ENCODE data around the gene KCNAB1.
A peak's percentile ranks its signal among the peaks of the same experiment; 100 is the strongest.

The KCNAB1 gene

GRCh38 chr3:156575641-156576040 lies 455.3 kb downstream of the KCNAB1 start:
- Histone ChIP-seq H3K36me3 (ENCODE audit: insufficient read depth, low read length) (no peaks in the 10 kb centered on the region), H3K4me3 (ENCODE audit: low read length, poor library complexity, severe bottlenecking) (no peak overlapping the region), H3K9me3 (ENCODE audit: insufficient read depth, low read depth, low read length) (no peaks in the 10 kb centered on the region), H3K79me2 (ENCODE audit: insufficient read depth, low read length) (no peaks in the 10 kb centered on the region), H3K4me2 (ENCODE audit: low read depth, low read length, poor library complexity, severe bottlenecking) (no peak overlapping the region), H3K9ac (ENCODE audit: low read depth, low read length, poor library complexity, severe bottlenecking) (no peak overlapping the region), H3K9me2 (replicated peaks; ENCODE audit: low read depth, low read length) (no peaks in the 10 kb centered on the region), H2AFZ (ENCODE audit: low read length) (no peak overlapping the region), H3K27me3 (ENCODE audit: insufficient read depth, low read length, poor library complexity, severe bottlenecking) (no peaks in the 10 kb centered on the region), H3F3A (ENCODE audit: low read depth) (no peaks in the 10 kb centered on the region), H4K20me1 (ENCODE audit: insufficient read depth, low read length, poor library complexity, severe bottlenecking) (no peaks in the 10 kb centered on the region), H3K4me1 (ENCODE audit: insufficient read depth, low read length, poor library complexity, severe bottlenecking) (no peaks in the 10 kb centered on the region)
- TF ChIP-seq CTCF (conservative IDR thresholded peaks at IDR 0.05; ENCODE audit: low read length), result no peak
- no peak for TF ChIP-seq EZH2phosphoT487 (IDR thresholded peaks at IDR 0.05; ENCODE audit: borderline replicate concordance)

GRCh38 chr3:156576051-156576450 lies 455.7 kb downstream of the KCNAB1 start:
- Histone ChIP-seq H3K4me1 (ENCODE audit: insufficient read depth, low read length, poor library complexity, severe bottlenecking) (no peaks in the 10 kb centered on the region), H4K20me1 (ENCODE audit: insufficient read depth, low read length, poor library complexity, severe bottlenecking) (no peaks in the 10 kb centered on the region), H3K4me3 (ENCODE audit: low read length, poor library complexity, severe bottlenecking) (no peak overlapping the region), H2AFZ (ENCODE audit: low read length) (no peak overlapping the region), H3K27me3 (ENCODE audit: insufficient read depth, low read length, poor library complexity, severe bottlenecking) (no peaks in the 10 kb centered on the region), H3K9ac (ENCODE audit: low read depth, low read length, poor library complexity, severe bottlenecking) (no peak overlapping the region), H3K9me2 (replicated peaks; ENCODE audit: low read depth, low read length) (no peaks in the 10 kb centered on the region), H3F3A (ENCODE audit: low read depth) (no peaks in the 10 kb centered on the region), H3K79me2 (ENCODE audit: insufficient read depth, low read length) (no peaks in the 10 kb centered on the region), H3K9me3 (ENCODE audit: insufficient read depth, low read depth, low read length) (no peaks in the 10 kb centered on the region), H3K36me3 (ENCODE audit: insufficient read depth, low read length) (no peaks in the 10 kb centered on the region), H3K4me2 (ENCODE audit: low read depth, low read length, poor library complexity, severe bottlenecking) (no peak overlapping the region)
- no peak for TF ChIP-seq EZH2phosphoT487 (IDR thresholded peaks at IDR 0.05; ENCODE audit: borderline replicate concordance)
- TF ChIP-seq CTCF (conservative IDR thresholded peaks at IDR 0.05; ENCODE audit: low read length), result no peak

- H3K9ac ChIP-seq (ENCODE audit: low read depth, low read length, poor library complexity, severe bottlenecking), result no peak overlapping the region
- TF ChIP-seq CTCF (conservative IDR thresholded peaks at IDR 0.05; ENCODE audit: low read length), result no peak; the same call in 1 of the 2 replicates
- TF ChIP-seq EZH2phosphoT487 (IDR thresholded peaks at IDR 0.05; ENCODE audit: borderline replicate concordance), result no peak
Observed at GRCh38 chr3:156576651-156577348, 456.4 kb downstream of the KCNAB1 start.

More at GRCh38 chr3:156576651-156577348, 456.4 kb downstream of the KCNAB1 start:
- no peak overlapping the region for H3K4me3 ChIP-seq (ENCODE audit: low read length, poor library complexity, severe bottlenecking)
- H3K79me2 ChIP-seq (ENCODE audit: insufficient read depth, low read length), result no peaks in the 10 kb centered on the region
- no peaks in the 10 kb centered on the region for H3K9me3 ChIP-seq (ENCODE audit: insufficient read depth, low read depth, low read length)
- no peaks in the 10 kb centered on the region for H4K20me1 ChIP-seq (ENCODE audit: insufficient read depth, low read length, poor library complexity, severe bottlenecking)
- no peak overlapping the region for H3K4me2 ChIP-seq (ENCODE audit: low read depth, low read length, poor library complexity, severe bottlenecking)
- H3K9me2 ChIP-seq (replicated peaks; ENCODE audit: low read depth, low read length), result no peaks in the 10 kb centered on the region
- H2AFZ ChIP-seq (ENCODE audit: low read length), result 0 out of 2 replicates have a peak overlapping the region, but pooled peaks have one; percentile 6
- H3K4me1 ChIP-seq (ENCODE audit: insufficient read depth, low read length, poor library complexity, severe bottlenecking), result no peaks in the 10 kb centered on the region
- no peaks in the 10 kb centered on the region for H3F3A ChIP-seq (ENCODE audit: low read depth)
- no peaks in the 10 kb centered on the region for H3K27me3 ChIP-seq (ENCODE audit: insufficient read depth, low read length, poor library complexity, severe bottlenecking)
- H3K36me3 ChIP-seq (ENCODE audit: insufficient read depth, low read length), result no peaks in the 10 kb centered on the region

Data from Loucy (cell line).